Measurements from ENCODE around the gene SLC12A3.

The SLC12A3 gene

DNA sequence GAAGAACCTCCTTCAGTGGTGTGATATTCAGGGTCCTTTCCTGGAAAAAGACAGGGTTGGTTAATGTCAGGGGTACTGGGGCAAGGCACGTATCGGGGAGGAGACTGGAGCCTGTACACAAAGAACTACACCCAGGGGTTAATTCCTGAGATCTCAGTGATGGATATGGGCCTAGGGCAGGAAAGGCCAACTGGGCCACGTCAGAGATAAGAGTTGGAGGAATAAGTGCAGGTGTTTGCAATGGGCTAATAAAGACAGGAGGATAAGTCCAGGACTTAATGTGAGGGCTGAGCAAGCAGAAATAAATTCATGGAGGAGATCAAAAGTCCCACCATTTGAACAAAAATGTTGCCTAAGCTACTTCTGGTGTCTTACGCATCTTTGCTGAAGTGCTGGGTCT, 56.6 kb downstream of the SLC12A3 start:
- no peak for TF ChIP-seq CTCF (IDR thresholded peaks at IDR 0.05; ENCODE audit: insufficient read depth, missing control alignments)
- FAIRE-seq (no peak), DNase-seq (ENCODE audit: insufficient read length, low spot score) (no peak)

GRCh38 chr16:56923481-56924091, 58.6 kb downstream of the SLC12A3 start:
- no peak for DNase-seq (ENCODE audit: insufficient read length, low spot score)
- TF ChIP-seq CTCF (IDR thresholded peaks at IDR 0.05; ENCODE audit: insufficient read depth, missing control alignments) = no peak
- no peak for FAIRE-seq

GRCh38 chr16:56927471-56927870, 62.5 kb downstream of the SLC12A3 start:
- DNase-seq (ENCODE audit: insufficient read length, low spot score) (no peak), FAIRE-seq (no peak)
- TF ChIP-seq CTCF (IDR thresholded peaks at IDR 0.05; ENCODE audit: insufficient read depth, missing control alignments) = no peak

GRCh38 chr16:56929639-56930038, 64.6 kb downstream of the SLC12A3 start:
- FAIRE-seq (no peak), DNase-seq (ENCODE audit: insufficient read length, low spot score) (no peak)
- no peak for TF ChIP-seq CTCF (IDR thresholded peaks at IDR 0.05; ENCODE audit: insufficient read depth, missing control alignments)

DNA sequence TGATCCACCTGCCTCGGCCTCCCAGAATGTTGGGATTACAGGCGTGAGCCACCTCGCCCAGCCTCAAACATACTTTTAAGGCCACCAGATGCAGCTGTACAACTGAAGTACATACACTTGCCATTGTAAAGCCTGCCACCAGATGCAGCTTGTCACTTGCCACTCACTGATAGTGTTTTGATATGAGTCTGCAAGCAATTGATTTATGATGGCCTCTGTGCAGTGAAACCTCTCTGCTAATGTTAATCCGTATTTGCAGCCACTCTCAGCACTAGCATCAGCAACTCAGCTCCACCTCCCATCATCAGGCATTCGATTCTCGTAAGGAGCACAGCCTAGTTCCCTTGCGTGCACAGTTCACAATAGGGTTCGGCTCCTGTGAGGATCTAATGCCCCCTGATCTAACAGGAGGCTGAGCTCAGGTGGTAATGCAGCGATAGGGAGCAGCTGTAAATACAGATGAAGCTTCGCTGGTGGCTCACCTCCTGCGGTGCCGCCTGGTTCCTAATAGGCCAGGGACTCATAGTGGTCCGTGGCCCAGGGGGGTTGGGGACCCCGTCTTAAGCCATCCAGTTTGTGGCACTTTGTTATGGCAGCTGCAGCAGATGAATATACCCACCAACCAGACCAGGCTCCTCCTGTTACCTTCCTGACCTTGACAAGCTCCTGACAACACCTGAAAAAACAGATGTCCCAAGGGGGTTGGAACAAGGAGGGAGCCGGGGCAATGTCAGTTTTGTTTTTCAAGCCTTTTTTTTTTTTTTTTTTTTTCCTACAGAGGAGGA, 65.7 kb downstream of the SLC12A3 start:
- DNase-seq (ENCODE audit: insufficient read length, low spot score) (no peak), FAIRE-seq (no peak)
- no peak for TF ChIP-seq CTCF (IDR thresholded peaks at IDR 0.05; ENCODE audit: insufficient read depth, missing control alignments)

GRCh38 chr16:56931271-56931891, 66.4 kb downstream of the SLC12A3 start:
- DNase-seq (ENCODE audit: insufficient read length, low spot score) (no peak), FAIRE-seq (no peak)
- TF ChIP-seq CTCF (IDR thresholded peaks at IDR 0.05; ENCODE audit: insufficient read depth, missing control alignments) = no peak

All from D721Med (cell line).